Spleen (tissue), 13 donors: ENCODE data around the gene RXFP1. TPM values are rescaled to one million over a fixed set of nuclear protein-coding genes. Genes with fewer than 3 reads are reported as not detected.

Experiments used
- DNase-seq: peaks from one replicate; pipeline ENCODE4 v3.0.0-alpha.2; 2020
- H3K27ac ChIP-seq, 8 donors: fragments of 200-600 bp; sonication (generic) in 7 of 8; 1 replicate in 4 of 8; 2 replicates in 4 of 8; pipeline versions ENCODE4 v1.5.0 to v1.8.0; 2016 to 2021; ENCODE audit warnings: inconsistent platforms in 4 of 8, mild to moderate bottlenecking in 4 of 8, moderate library complexity in 1 of 8
- H3K27me3 ChIP-seq, 7 donors: fragments of 200-600 bp; sonication (generic) in 6 of 7; replicated peaks in 1 of 7; 1 replicate in 4 of 7; 2 replicates in 3 of 7; pipeline versions ENCODE4 v1.5.0 to v1.8.0; 2016 to 2021; ENCODE audit warnings: inconsistent platforms in 3 of 7, mild to moderate bottlenecking in 1 of 7
- H3K36me3 ChIP-seq, 6 donors: fragments of 200-600 bp; sonication (generic) in 5 of 6; 1 replicate in 4 of 6; 2 replicates in 2 of 6; pipeline versions ENCODE4 v1.5.0 to v1.8.0; 2016 to 2021; ENCODE audit warnings: inconsistent platforms in 2 of 6
- H3K4me1 ChIP-seq, 6 donors: fragments of 200-600 bp; sonication (generic) in 5 of 6; 1 replicate in 3 of 6; 2 replicates in 3 of 6; pipeline versions ENCODE4 v1.5.0 to v1.8.0; 2016 to 2021; ENCODE audit warnings: inconsistent platforms in 3 of 6
- H3K4me3 ChIP-seq, 8 donors: fragments of 200-600 bp; sonication (generic) in 7 of 8; 1 replicate in 4 of 8; 2 replicates in 4 of 8; pipeline versions ENCODE4 v1.5.0 to v1.8.0; 2016 to 2021; ENCODE audit warnings: inconsistent platforms in 4 of 8, mild to moderate bottlenecking in 4 of 8, moderate library complexity in 2 of 8
- H3K9me3 ChIP-seq, 8 donors: fragments of 200-600 bp; sonication (generic) in 7 of 8; 1 replicate in 4 of 8; 2 replicates in 4 of 8; pipeline versions ENCODE4 v1.5.0 to v1.8.0; 2016 to 2021; ENCODE audit warnings: inconsistent platforms in 4 of 8
- POLR2A ChIP-seq, 3 donors: fragments of 450-650 bp; IDR thresholded peaks; one replicate each; pipeline ENCODE4 v1.5.1; 2017; ENCODE audit warnings: antibody characterized with exemption in 3 of 3, mild to moderate bottlenecking in 1 of 3
- POLR2AphosphoS5 ChIP-seq, 3 donors: sonication (generic); formaldehyde crosslinking; IDR thresholded peaks; one replicate each; pipeline ENCODE4 v1.5.1; 2017; ENCODE audit warnings: antibody characterized with exemption in 3 of 3
- WGBS, 5 donors: extraction: QIAGEN DNeasy Blood & Tissue Kit in 3 of 5; methylation state at CpG; one replicate each; pipeline versions ENCODE4 v1.1.5 to v1.1.7; 2013 to 2018; 5-methylcytosine and 5-hydroxymethylcytosine counted together
- intact Hi-C: fragments of 100-400 bp; cut with DNase I; formaldehyde crosslinking; loops from one replicate; pipeline ENCODE4 v1.15.0; 2023; ENCODE audit warnings: low total_unique reads
- long read RNA-seq, 2 donors: transcript quantifications; one replicate each; lab custom pipeline, GENCODE V29; 2026
- polyA plus RNA-seq, 3 donors: library from polyadenylated mRNA; stranded (reverse); fragments of 200-250 nt; gene quantifications; one replicate each; pipeline ENCODE4 v1.2.1, GENCODE V29; 2013
- total RNA-seq, 7 donors: library from RNA; depleted of rRNA in 3 of 7; stranded (reverse); fragments of >200 nt in 3 of 7; fragmentation: NEBNext Ultra II Directional in 4 of 7; extraction: Animal tissue kit (Norgen Biotek cat#: 25700) in 4 of 7; gene quantifications; one replicate each; pipeline versions ENCODE4 v1.1.0 to v1.2.1, GENCODE V29; 2016 to 2021
- TF ChIP-seq, protein P1 (sequence below), 11 experiments: fragments of 200-600 bp in 7 of 11; fragments of 450-650 bp in 4 of 11; sonication (generic) in 4 of 11; IDR thresholded peaks in 8 of 11; conservative IDR thresholded peaks in 3 of 11; 1 replicate in 7 of 11; 2 replicates in 4 of 11; pipeline versions ENCODE4 v1.4.0 to v1.8.0; 2016 to 2021; ENCODE audit warnings: antibody characterized with exemption in 11 of 11, inconsistent platforms in 4 of 11, mild to moderate bottlenecking in 1 of 11
- donor health status: healthy with polysubstance abuse.
- donor health status: DM: no; HTN: no; CAD: no; lungs with moderate emphysema.
- donor health status: DM: no; HTN: no; CAD: no.
- donor health status: Bipolar disorder and iron deficiency.
- donor health status: healthy.
- donor health status: DM: no; HTN: no; CAD: no.
- donor health status: DM: yes; HTN: yes; CAD: no.

RXFP1 gene
- total RNA-seq (under 1 TPM in 5 of 7 donors, not detected in 2; 0.12 to 0.39 (median 0.23) TPM), polyA plus RNA-seq (under 1 TPM; 0.03 to 0.08 (median 0.04) TPM)
- long read RNA-seq, donor 1: 0 reads
- long read RNA-seq, donor 2: 0 reads

DNA sequence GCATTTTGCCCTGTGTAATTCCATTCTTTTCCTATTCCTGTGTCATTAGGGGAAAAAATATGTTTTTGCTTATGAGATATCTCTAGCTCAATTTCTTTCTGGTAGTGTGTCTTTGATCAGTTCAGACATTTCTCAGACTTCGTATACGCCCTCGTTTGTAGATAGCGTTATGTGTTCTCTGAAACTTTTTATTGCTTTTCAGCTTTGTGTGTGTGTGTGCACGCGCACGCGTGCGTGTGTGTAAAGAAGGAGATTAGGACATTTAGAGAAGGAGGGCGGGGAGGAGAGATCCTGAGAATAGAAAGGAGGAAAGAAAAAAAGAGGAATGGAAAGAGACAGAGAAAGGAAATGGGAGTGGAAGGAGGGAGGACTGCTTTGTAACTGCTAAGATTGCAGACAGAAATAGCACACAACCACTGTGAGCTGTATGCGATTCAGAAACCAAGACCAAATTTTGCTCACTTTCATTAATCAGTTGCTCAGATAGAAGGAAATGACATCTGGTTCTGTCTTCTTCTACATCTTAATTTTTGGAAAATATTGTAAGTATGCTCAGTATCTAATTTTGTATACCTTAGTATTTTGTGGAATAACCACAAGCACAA, at the start of gene RXFP1:
Gene RXFP1, plus strand, starts transcription at position 399 of the 605 bp plus-strand sequence. Its CDS starts 95 bp downstream, at position 494.
- Histone ChIP-seq H3K4me3 (no peak within 1 kb of the TSS), H3K27me3 (no peaks in the 10 kb centered on the region), H3K9me3 (no peaks in the 10 kb centered on the region), H3K27ac (no peak within 1 kb of the TSS), H3K4me1 (no peaks in the 10 kb centered on the region), H3K36me3 (no peaks in the 10 kb centered on the region)
- TF ChIP-seq, protein P1, sequence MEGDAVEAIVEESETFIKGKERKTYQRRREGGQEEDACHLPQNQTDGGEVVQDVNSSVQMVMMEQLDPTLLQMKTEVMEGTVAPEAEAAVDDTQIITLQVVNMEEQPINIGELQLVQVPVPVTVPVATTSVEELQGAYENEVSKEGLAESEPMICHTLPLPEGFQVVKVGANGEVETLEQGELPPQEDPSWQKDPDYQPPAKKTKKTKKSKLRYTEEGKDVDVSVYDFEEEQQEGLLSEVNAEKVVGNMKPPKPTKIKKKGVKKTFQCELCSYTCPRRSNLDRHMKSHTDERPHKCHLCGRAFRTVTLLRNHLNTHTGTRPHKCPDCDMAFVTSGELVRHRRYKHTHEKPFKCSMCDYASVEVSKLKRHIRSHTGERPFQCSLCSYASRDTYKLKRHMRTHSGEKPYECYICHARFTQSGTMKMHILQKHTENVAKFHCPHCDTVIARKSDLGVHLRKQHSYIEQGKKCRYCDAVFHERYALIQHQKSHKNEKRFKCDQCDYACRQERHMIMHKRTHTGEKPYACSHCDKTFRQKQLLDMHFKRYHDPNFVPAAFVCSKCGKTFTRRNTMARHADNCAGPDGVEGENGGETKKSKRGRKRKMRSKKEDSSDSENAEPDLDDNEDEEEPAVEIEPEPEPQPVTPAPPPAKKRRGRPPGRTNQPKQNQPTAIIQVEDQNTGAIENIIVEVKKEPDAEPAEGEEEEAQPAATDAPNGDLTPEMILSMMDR (IDR thresholded peaks at IDR 0.05 in 8 of 11, conservative IDR thresholded peaks at IDR 0.05 in 3 of 11): no peak
- no peak for TF ChIP-seq POLR2AphosphoS5 (IDR thresholded peaks at IDR 0.05)
- no peak for TF ChIP-seq POLR2A (IDR thresholded peaks at IDR 0.05)
- WGBS, 5 donors: 60 to 75% (median 70%) methylated on average over 11 of the region's 11 CpGs
- intact Hi-C loops: no loop called here
- DNase-seq: no peak

DNA sequence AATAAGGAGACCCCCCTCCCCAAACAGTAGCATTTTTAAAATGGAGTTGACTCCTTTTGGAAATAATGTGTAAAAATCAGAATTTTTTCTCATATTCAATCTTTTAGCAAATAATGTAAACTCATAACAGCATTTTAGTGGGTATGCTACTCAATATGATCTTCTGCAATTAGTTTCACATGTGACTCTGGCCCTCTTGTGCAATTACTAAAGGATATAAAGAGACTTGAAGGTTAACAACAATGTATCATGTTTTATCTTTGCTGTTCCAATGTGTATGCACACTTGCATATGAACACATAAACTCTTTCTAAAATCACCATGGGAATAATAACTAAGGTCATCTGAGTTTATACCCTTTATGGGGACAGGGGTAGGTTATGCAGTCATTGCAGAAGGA, 39.9 kb upstream of the RXFP1 start:
- Histone ChIP-seq H3K4me3 (no peak overlapping the region), H3K27me3 (no peaks in the 10 kb centered on the region), H3K27ac (no peak overlapping the region), H3K9me3 (peaks cover 0 to 6% (median under 1%) of the 10 kb centered on the region in 8 donors), H3K36me3 (no peaks in the 10 kb centered on the region), H3K4me1 (no peaks in the 10 kb centered on the region)
- no peak for DNase-seq
- TF ChIP-seq, protein P1 (IDR thresholded peaks at IDR 0.05 in 8 of 11, conservative IDR thresholded peaks at IDR 0.05 in 3 of 11): no peak
- TF ChIP-seq POLR2AphosphoS5 (IDR thresholded peaks at IDR 0.05): no peak
- no peak for TF ChIP-seq POLR2A (IDR thresholded peaks at IDR 0.05)
- intact Hi-C loops: no loop called here

DNA sequence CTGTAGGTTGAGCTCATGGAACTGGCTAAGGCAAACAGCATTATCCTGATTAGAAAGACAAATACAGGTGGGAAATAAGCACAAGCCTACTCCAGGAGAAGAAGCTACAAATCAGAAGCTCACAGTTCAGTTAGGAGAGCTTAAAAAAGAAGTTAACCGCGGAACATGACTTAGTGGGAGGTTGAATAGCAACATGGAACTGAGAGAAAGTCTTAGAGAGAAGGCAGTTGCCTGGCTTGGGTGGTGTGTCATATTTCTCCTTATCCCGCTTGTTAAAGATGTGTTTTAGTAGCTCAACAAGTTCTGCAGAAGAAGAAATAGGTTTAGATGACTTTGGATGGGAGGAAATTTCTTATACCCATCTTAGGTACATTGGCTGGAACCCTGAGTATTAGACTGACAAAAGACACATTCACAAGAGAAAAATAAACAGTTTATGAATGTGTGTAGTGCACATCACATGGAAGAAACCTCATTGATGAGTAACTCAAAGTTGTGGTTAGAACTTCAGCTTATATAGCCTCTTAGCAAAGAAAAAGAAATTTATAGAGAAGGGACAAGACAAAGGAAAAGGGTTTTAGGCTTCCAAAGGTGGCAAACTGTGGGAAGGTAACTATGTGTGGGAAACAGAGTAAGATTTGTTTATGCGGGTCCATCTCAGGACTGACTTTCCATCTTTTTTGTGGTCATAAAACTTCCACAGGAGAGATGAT, 37.4 kb upstream of the RXFP1 start:
- 55 to 88% (median 66%) methylated on average over 4 of the region's 4 CpGs for WGBS, 5 donors
- Histone ChIP-seq H3K9me3 (peaks cover 0 to 9% (median 2%) of the 10 kb centered on the region in 8 donors), H3K36me3 (no peaks in the 10 kb centered on the region), H3K27ac (no peak overlapping the region), H3K4me3 (no peak overlapping the region), H3K27me3 (no peaks in the 10 kb centered on the region), H3K4me1 (no peaks in the 10 kb centered on the region)
- intact Hi-C loops: no loop called here
- DNase-seq: no peak
- TF ChIP-seq POLR2AphosphoS5 (IDR thresholded peaks at IDR 0.05) (no peak), POLR2A (IDR thresholded peaks at IDR 0.05) (no peak)
- TF ChIP-seq, protein P1 (IDR thresholded peaks at IDR 0.05 in 8 of 11, conservative IDR thresholded peaks at IDR 0.05 in 3 of 11): no peak

DNA sequence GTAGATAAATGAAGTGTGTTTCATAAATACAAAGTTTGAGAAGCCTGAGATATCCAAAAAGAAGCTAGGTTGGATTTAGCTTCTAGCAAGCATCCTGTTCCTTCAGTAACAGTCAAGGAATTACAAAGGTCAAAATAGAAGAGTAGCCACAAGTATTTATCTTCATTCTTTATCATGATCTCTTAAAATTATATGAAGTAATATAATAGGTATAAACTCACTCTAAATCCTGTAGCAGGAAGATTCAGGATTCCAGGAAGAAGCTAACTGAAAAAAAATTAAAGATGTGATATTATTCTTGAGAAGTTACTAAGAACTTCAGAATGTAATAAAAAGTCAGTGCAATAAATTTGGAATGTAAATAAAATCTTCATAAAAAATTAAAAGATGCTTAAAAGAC, 31.1 kb upstream of the RXFP1 start:
- Histone ChIP-seq H3K36me3 (no peaks in the 10 kb centered on the region), H3K4me1 (no peaks in the 10 kb centered on the region), H3K4me3 (no peak overlapping the region), H3K27ac (no peak overlapping the region), H3K27me3 (no peaks in the 10 kb centered on the region), H3K9me3 (peaks cover 0 to 15% (median 5%) of the 10 kb centered on the region in 8 donors)
- no peak for TF ChIP-seq POLR2A (IDR thresholded peaks at IDR 0.05)
- TF ChIP-seq, protein P1 (IDR thresholded peaks at IDR 0.05 in 8 of 11, conservative IDR thresholded peaks at IDR 0.05 in 3 of 11): no peak
- TF ChIP-seq POLR2AphosphoS5 (IDR thresholded peaks at IDR 0.05): no peak
- no peak for DNase-seq
- intact Hi-C loops: no loop called here
